Transverse colon (tissue), 4 donors: ENCODE results near the gene TMEM163. TPM values are rescaled to one million over a fixed set of nuclear protein-coding genes. Genes with fewer than 3 reads are reported as not detected.
"Not testable (repeated sequence)": the region's sequence is repeated elsewhere in the genome, so short reads cannot be mapped to it uniquely, and the experiment has no call there.

Experiments
- DNase-seq: peaks from one replicate; pipeline ENCODE4 v3.0.0-alpha.2; 2019
- H3K27ac ChIP-seq, 4 donors: fragments of 200-600 bp; sonication (generic); 2 replicates each; pipeline ENCODE4 v1.5.1; 2016 to 2018; ENCODE audit warnings: inconsistent platforms in 4 of 4
- H3K27me3 ChIP-seq: fragments of 200-600 bp; sonication (generic); 2 replicates; pipeline ENCODE4 v1.5.1; 2017; ENCODE audit warnings: inconsistent platforms
- H3K36me3 ChIP-seq, 4 donors: fragments of 200-600 bp; sonication (generic); 2 replicates each; pipeline ENCODE4 v1.5.1; 2017 to 2019; ENCODE audit warnings: inconsistent platforms in 4 of 4
- H3K4me1 ChIP-seq, 4 donors: fragments of 200-600 bp; sonication (generic); 2 replicates each; pipeline ENCODE4 v1.5.1; 2017 to 2020; ENCODE audit warnings: inconsistent platforms in 4 of 4
- H3K4me3 ChIP-seq, 4 donors: fragments of 200-600 bp; sonication (generic); 1 replicate in 1 of 4; 2 replicates in 3 of 4; pipeline versions ENCODE4 v1.5.1 to v1.6.1; 2017 to 2019; ENCODE audit warnings: inconsistent platforms in 4 of 4
- H3K9me3 ChIP-seq, 2 donors: fragments of 200-600 bp; sonication (generic); 2 replicates each; pipeline ENCODE4 v1.5.1; 2017 to 2019; ENCODE audit warnings: inconsistent platforms in 2 of 2
- EP300 ChIP-seq: sonication (generic); formaldehyde crosslinking; IDR thresholded peaks from one replicate; pipeline ENCODE4 v1.6.1; 2017; ENCODE audit warnings: antibody characterized with exemption, low read depth
- POLR2A ChIP-seq: fragments of 450-650 bp; IDR thresholded peaks from one replicate; pipeline ENCODE4 v1.6.1; 2016; ENCODE audit warnings: antibody characterized with exemption, mild to moderate bottlenecking, moderate library complexity
- POLR2AphosphoS5 ChIP-seq, 3 donors: sonication (generic); formaldehyde crosslinking; IDR thresholded peaks; one replicate each; pipeline ENCODE4 v1.6.1; 2016; ENCODE audit warnings: antibody characterized with exemption in 3 of 3
- WGBS, 2 donors: methylation state at CpG; one replicate each; pipeline ENCODE4 v1.1.5; 2018; ENCODE audit warnings: low coverage in 1 of 2; 5-methylcytosine and 5-hydroxymethylcytosine counted together
- in situ Hi-C, 4 donors: fragments of 200-750 bp; cut with MboI; loops; one replicate each; pipeline versions ENCODE4 v1.15.0 to v1.15.1; 2017; ENCODE audit warnings: low sequenced_read_pairs in 3 of 4, low pct_ligation_motif_present in 1 of 4, low pct_unique_long_range_greater_than_20kb in 1 of 4
- intact Hi-C: fragments of 100-400 bp; cut with DNase I; formaldehyde crosslinking; loops from one replicate; pipeline ENCODE4 v1.15.1; 2023; ENCODE audit warnings: low total_unique reads
- total RNA-seq, 4 donors: library from RNA; depleted of rRNA; stranded (reverse); fragments of >200 nt; gene quantifications; one replicate each; pipeline ENCODE4 v1.1.0, GENCODE V29; 2016
- TF ChIP-seq, protein P1 (sequence below), 5 experiments: fragments of 200-600 bp in 3 of 5; fragments of 450-650 bp in 2 of 5; sonication (generic) in 3 of 5; IDR thresholded peaks; 1 replicate in 2 of 5; 2 replicates in 3 of 5; pipeline ENCODE4 v1.5.1; 2016 to 2017; ENCODE audit warnings: antibody characterized with exemption in 5 of 5, inconsistent platforms in 3 of 5, mild to moderate bottlenecking in 2 of 5, moderate library complexity in 1 of 5

Gene TMEM163
- total RNA-seq, 4 donors from 2014 or later: 0.48 TPM; not detected in 3

DNA sequence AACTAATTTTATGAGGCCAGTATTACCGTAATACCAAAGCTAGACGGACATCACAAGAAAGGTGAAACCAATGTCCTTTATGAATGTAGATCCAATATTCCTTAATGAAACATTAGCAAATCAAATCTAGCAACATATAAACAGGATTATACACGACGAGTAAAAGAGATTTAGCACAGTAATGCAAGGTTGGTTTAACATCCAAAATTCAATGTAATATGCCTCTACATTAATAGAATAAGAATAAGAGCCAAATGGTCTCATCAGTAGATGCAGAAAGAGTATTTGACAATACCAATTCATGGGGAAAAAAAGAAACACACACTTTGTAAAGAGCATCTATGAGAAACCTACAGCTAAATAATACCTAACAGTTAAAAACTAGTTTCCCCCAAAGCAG is 99.5 kb downstream of the TMEM163 start:
- intact Hi-C loops: no loop called here
- no peak overlapping the region for H3K27ac ChIP-seq
- no peaks in the 10 kb centered on the region for H3K36me3 ChIP-seq
- no peak overlapping the region for H3K4me3 ChIP-seq
- no peak for DNase-seq
- in situ Hi-C loops: no loop called here
- H3K9me3 ChIP-seq: peaks cover 0 to 4% of the 10 kb centered on the region in 2 donors
- H3K4me1 ChIP-seq: no peaks in the 10 kb centered on the region
- TF ChIP-seq EP300 (no peak), POLR2AphosphoS5 (IDR thresholded peaks at IDR 0.05) (no peak), POLR2A (no peak)
- TF ChIP-seq, protein P1, sequence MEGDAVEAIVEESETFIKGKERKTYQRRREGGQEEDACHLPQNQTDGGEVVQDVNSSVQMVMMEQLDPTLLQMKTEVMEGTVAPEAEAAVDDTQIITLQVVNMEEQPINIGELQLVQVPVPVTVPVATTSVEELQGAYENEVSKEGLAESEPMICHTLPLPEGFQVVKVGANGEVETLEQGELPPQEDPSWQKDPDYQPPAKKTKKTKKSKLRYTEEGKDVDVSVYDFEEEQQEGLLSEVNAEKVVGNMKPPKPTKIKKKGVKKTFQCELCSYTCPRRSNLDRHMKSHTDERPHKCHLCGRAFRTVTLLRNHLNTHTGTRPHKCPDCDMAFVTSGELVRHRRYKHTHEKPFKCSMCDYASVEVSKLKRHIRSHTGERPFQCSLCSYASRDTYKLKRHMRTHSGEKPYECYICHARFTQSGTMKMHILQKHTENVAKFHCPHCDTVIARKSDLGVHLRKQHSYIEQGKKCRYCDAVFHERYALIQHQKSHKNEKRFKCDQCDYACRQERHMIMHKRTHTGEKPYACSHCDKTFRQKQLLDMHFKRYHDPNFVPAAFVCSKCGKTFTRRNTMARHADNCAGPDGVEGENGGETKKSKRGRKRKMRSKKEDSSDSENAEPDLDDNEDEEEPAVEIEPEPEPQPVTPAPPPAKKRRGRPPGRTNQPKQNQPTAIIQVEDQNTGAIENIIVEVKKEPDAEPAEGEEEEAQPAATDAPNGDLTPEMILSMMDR (IDR thresholded peaks at IDR 0.05): no peak
- WGBS, 2 donors: 91 to 95% methylated on average over 4 of the region's 4 CpGs
- H3K27me3 ChIP-seq: no peaks in the 10 kb centered on the region

DNA sequence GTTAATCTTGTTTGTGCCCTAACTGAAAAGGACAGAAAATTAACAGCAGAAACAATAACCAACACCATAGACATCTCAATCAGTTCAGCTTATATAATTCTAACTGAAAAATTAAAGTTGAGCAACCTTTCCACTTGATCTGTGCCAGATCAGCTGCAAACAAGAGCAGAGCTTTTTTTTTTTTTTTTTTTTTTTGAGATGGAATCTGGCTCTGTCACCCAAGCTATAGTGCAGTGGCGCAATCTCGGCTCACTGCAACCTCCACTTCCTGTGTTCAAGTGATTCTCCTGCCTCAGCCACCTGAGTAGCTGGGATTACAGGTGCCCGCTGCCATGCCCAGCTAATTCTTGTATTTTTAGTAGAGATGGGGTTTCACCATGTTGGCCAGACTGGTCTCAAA is 103.3 kb downstream of the TMEM163 start:
- H3K4me1 ChIP-seq, H3K4me3 ChIP-seq, H3K27me3 ChIP-seq, H3K27ac ChIP-seq, H3K36me3 ChIP-seq, DNase-seq, intact Hi-C loops, in situ Hi-C loops, H3K9me3 ChIP-seq: not testable (repeated sequence)
- WGBS, 2 donors: 93% methylated on average over 3 of the region's 3 CpGs; no CpG with 5 or more reads in 1 of the 2 donors

DNA sequence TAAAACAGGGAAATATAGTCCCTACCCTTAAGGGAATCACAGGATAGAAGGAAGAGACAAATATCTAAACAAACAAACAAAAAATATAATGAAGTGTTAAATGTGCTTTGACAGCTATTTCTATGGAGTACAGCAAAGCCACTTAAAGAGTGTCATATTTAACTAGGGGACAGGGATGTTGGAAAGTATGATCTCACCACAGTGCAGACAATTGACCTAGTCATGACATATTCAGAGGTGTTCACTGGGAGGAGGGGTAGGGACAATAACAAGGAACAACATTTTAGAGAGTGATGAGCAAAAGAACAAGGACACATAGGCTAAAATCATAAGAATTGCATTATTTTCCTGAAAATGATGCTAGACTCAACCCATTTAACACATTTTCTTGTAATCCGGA is 107.5 kb downstream of the TMEM163 start:
- Histone ChIP-seq H3K27ac (no peak overlapping the region), H3K4me1 (no peaks in the 10 kb centered on the region), H3K4me3 (no peak overlapping the region), H3K27me3 (no peaks in the 10 kb centered on the region), H3K9me3 (no peaks in the 10 kb centered on the region), H3K36me3 (no peaks in the 10 kb centered on the region)
- intact Hi-C loops (no loop called here), in situ Hi-C loops (no loop called here)
- 85 to 100% methylated on average over 1 of the region's 1 CpG for WGBS, 2 donors
- TF ChIP-seq, protein P1 (IDR thresholded peaks at IDR 0.05): no peak
- no peak for TF ChIP-seq EP300
- no peak for DNase-seq

DNA sequence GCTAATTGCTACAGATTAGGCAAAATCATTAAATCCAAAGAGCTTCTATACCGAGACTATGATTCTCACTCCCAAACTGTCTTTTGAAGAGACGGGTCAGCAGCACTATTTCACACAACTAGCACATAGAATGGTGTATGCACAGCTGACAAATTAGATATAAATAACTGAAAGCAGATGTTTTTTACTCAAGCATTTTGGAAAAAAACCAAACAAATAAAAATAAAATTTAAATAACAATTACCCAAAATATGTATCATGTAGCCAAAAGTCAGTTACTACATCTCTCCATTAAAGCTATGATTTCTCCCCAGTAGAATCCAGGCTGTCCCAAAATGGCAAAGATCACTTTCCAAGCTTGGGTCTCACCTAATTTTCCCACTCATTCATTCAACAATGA is 107.9 kb downstream of the TMEM163 start:
- 77 to 81% methylated on average over 2 of the region's 2 CpGs for WGBS, 2 donors
- intact Hi-C loops: no loop called here
- no peak overlapping the region for H3K4me3 ChIP-seq
- H3K9me3 ChIP-seq: no peaks in the 10 kb centered on the region
- in situ Hi-C loops: no loop called here
- no peak for TF ChIP-seq POLR2AphosphoS5 (IDR thresholded peaks at IDR 0.05)
- no peak for TF ChIP-seq POLR2A
- TF ChIP-seq, protein P1 (IDR thresholded peaks at IDR 0.05): no peak
- no peak for TF ChIP-seq EP300
- no peak for DNase-seq
- no peaks in the 10 kb centered on the region for H3K27me3 ChIP-seq
- no peak overlapping the region for H3K27ac ChIP-seq
- H3K36me3 ChIP-seq: no peaks in the 10 kb centered on the region
- H3K4me1 ChIP-seq: no peaks in the 10 kb centered on the region

DNA sequence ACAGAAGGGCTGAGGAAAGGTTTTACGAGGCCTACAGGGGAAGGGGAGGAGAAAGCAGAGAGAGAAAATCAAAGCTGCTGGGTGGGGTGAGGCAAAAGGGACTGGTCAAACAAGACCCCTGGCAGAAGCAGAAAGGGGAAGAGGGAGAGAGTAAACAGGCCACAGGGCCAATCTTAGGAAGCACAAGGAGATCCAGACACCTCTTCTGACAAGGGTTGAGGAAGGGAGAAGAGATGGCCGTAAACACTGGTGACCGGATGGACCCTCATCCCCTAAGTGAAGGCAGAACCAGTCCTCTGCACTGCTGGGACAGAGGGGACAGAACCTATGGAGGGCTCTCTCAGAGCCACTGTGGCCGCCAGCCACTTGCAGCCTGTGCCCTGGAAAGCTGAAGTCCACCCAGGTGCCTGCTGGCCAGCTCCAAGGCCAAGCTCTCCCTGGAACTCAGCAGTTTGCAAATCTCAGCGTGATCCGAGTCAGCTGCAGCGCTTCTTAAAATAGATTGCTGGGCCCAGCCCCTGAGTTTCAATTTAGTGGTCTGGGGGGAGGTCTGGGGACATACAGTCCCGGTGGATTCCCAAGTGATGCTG is 108.8 kb downstream of the TMEM163 start:
- intact Hi-C loops (no loop called here), in situ Hi-C loops (no loop called here)
- no peaks in the 10 kb centered on the region for H3K36me3 ChIP-seq
- no peak for TF ChIP-seq EP300
- TF ChIP-seq, protein P1 (IDR thresholded peaks at IDR 0.05): no peak
- 89% methylated on average over 8 of the region's 8 CpGs; no CpG with 5 or more reads in 1 of the 2 donors for WGBS, 2 donors
- no peak overlapping the region for H3K27ac ChIP-seq
- H3K4me3 ChIP-seq: no peak overlapping the region
- no peaks in the 10 kb centered on the region for H3K9me3 ChIP-seq
- H3K27me3 ChIP-seq: no peaks in the 10 kb centered on the region
- no peak for DNase-seq
- H3K4me1 ChIP-seq: no peaks in the 10 kb centered on the region
